ENCODE data around the gene OXLD1.

Gene OXLD1

GRCh38 chr17:81696218-81696941 lies 30.0 kb upstream of the OXLD1 start:
- H3K4me1 ChIP-seq (ENCODE audit: control insufficient read depth, insufficient read depth, low read length): peaks cover 3% of the 10 kb centered on the region
- H3K27ac ChIP-seq (ENCODE audit: low read depth, low read length): no peak overlapping the region
- peaks cover 64% of the 10 kb centered on the region for H3K36me3 ChIP-seq (ENCODE audit: control insufficient read depth, insufficient read depth, low read length)
- no peaks in the 10 kb centered on the region for H3K27me3 ChIP-seq (ENCODE audit: control insufficient read depth, insufficient read depth, low read length)
- no peak overlapping the region for H3K9ac ChIP-seq (ENCODE audit: low read length)
- no peak overlapping the region for H3K4me3 ChIP-seq (ENCODE audit: low read length)

DNA sequence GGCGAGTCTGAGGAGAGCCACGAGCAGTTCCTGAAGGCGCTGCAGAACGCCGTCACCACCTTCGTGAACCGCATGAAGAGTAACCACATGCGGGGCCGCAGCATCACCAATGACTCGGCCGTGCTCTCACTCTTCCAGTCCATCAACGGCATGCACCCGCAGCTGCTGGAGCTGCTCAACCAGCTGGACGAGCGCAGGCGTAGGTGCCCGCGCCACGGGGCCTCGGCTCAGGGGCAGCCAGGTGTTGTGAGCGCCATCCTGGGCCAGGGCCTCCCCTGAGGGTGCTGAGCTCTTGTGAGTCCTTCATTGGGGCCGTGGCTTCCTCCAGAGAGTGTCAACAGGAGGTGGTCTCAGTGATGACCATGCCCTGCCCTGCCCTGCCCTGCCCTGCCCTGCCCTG lies 29.4 kb upstream of the OXLD1 start:
- no peaks in the 10 kb centered on the region for H3K27me3 ChIP-seq (ENCODE audit: control insufficient read depth, insufficient read depth, low read length)
- peaks cover 64% of the 10 kb centered on the region for H3K36me3 ChIP-seq (ENCODE audit: control insufficient read depth, insufficient read depth, low read length)
- H3K4me3 ChIP-seq (ENCODE audit: low read length): no peak overlapping the region
- no peaks in the 10 kb centered on the region for H3K4me1 ChIP-seq (ENCODE audit: control insufficient read depth, insufficient read depth, low read length)
- no peak overlapping the region for H3K27ac ChIP-seq (ENCODE audit: low read depth, low read length)
- no peak overlapping the region for H3K9ac ChIP-seq (ENCODE audit: low read length)

- Histone ChIP-seq H3K4me3 (ENCODE audit: low read length) (no peak overlapping the region), H3K36me3 (ENCODE audit: control insufficient read depth, insufficient read depth, low read length) (peaks cover 65% of the 10 kb centered on the region)
Observed at GRCh38 chr17:81695211-81695610, 28.8 kb upstream of the OXLD1 start.

DNA sequence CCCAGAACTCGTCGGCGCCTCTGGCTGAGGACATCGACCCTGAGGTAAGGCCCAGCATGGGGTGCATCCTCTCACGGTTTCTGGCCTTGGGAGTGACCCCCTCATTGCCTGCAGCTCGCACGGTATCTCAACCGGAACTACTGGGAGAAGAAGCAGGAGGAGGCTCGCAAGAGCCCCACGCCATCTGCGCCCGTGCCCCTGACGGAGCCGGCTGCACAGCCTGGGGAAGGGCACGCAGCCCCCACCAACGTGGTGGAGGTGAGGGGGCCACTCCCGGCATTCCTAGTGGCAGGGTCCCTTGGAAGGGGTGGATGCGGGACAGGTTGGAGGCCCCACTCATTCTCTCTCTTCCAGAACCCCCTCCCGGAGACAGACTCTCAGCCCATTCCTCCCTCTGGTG lies 28.4 kb upstream of the OXLD1 start:
- no peak overlapping the region for H3K27ac ChIP-seq (ENCODE audit: low read depth, low read length)
- no peak overlapping the region for H3K9ac ChIP-seq (ENCODE audit: low read length)
- no peaks in the 10 kb centered on the region for H3K4me1 ChIP-seq (ENCODE audit: control insufficient read depth, insufficient read depth, low read length)
- no peak overlapping the region for H3K4me3 ChIP-seq (ENCODE audit: low read length)
- H3K36me3 ChIP-seq (ENCODE audit: control insufficient read depth, insufficient read depth, low read length): peaks cover 65% of the 10 kb centered on the region
- H3K27me3 ChIP-seq (ENCODE audit: control insufficient read depth, insufficient read depth, low read length): no peaks in the 10 kb centered on the region

More at GRCh38 chr17:81695211-81695610, 28.8 kb upstream of the OXLD1 start:
- H3K27ac ChIP-seq (ENCODE audit: low read depth, low read length): no peak overlapping the region
- H3K9ac ChIP-seq (ENCODE audit: low read length): no peak overlapping the region
- no peaks in the 10 kb centered on the region for H3K4me1 ChIP-seq (ENCODE audit: control insufficient read depth, insufficient read depth, low read length)
- no peaks in the 10 kb centered on the region for H3K27me3 ChIP-seq (ENCODE audit: control insufficient read depth, insufficient read depth, low read length)

DNA sequence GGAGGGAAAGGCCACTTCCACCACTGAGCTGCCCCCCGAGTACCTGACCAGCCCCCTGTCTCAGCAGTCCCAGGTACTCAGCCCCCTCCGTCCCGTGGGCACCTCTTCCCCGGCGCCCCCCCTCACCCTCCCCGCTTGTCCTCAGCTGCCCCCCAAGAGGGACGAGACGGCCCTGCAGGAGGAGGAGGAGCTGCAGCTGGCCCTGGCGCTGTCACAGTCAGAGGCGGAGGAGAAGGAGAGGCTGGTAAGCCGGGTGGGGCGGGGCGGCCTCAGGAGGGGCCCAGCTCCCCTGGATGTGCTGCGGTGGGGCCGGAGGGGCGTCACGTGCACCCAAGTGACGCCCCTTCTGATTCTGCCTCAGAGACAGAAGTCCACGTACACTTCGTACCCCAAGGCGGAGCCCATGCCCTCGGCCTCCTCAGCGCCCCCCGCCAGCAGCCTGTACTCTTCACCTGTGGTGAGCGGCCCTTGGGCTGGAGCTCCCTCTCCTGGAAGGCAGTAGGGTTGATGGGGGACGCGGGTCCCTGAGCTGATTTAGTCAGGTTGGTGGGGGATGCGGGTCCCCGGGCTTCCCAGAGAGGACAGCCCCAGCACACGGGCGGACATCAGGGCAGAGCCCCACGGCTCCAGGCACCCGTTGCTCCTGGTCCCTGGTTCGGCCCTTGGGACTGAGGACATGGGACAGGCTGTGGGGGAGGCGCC lies 27.3 kb upstream of the OXLD1 start:
- H3K36me3 ChIP-seq (ENCODE audit: control insufficient read depth, insufficient read depth, low read length): peaks cover 63% of the 10 kb centered on the region
- H3K27ac ChIP-seq (ENCODE audit: low read depth, low read length): no peak overlapping the region
- no peaks in the 10 kb centered on the region for H3K4me1 ChIP-seq (ENCODE audit: control insufficient read depth, insufficient read depth, low read length)
- no peak overlapping the region for H3K4me3 ChIP-seq (ENCODE audit: low read length)
- no peaks in the 10 kb centered on the region for H3K27me3 ChIP-seq (ENCODE audit: control insufficient read depth, insufficient read depth, low read length)
- H3K9ac ChIP-seq (ENCODE audit: low read length): no peak overlapping the region

DNA sequence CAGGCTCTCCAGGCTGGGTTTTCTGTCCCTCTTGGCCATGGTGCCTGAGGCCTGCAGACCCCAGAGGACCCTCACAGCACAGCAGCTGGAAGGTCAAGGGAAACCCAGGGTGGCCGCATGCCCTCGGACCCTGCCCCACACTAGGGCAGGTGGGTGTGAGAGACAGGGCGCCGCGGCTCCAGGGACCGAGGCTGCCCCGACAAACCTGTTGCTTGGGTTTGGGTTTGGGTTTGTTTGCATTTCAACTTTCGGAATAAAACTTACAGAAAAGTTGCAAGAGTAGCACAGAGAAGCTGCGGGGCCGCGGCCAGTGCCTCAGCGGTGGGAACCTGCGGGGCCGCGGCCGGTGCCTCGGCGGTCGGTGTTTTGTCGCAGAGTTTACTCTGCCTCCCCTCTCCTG lies 25.2 kb upstream of the OXLD1 start:
- H3K4me1 ChIP-seq (ENCODE audit: control insufficient read depth, insufficient read depth, low read length): no peaks in the 10 kb centered on the region
- no peak overlapping the region for H3K9ac ChIP-seq (ENCODE audit: low read length)
- no peak overlapping the region for H3K4me3 ChIP-seq (ENCODE audit: low read length)
- no peaks in the 10 kb centered on the region for H3K27me3 ChIP-seq (ENCODE audit: control insufficient read depth, insufficient read depth, low read length)
- H3K36me3 ChIP-seq (ENCODE audit: control insufficient read depth, insufficient read depth, low read length): peaks cover 57% of the 10 kb centered on the region
- no peak overlapping the region for H3K27ac ChIP-seq (ENCODE audit: low read depth, low read length)

DNA sequence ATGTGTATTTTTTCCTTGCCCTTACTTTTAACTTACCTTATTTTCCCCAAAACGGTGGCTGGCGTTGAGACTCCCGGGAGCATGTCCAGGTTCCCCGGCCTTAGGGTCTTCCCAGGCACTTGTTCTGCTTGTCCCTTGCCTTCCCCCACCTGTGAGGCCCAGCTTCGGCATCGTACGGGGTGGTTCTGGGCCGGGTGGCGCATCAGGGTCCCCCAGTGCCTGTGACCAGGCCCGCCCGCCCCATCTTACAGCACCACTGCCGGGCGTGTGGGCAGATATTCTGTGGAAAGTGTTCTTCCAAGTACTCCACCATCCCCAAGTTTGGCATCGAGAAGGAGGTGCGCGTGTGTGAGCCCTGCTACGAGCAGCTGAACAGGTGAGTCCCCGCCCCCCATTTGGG lies 24.8 kb upstream of the OXLD1 start:
- H3K27ac ChIP-seq (ENCODE audit: low read depth, low read length): no peak overlapping the region
- peaks cover 57% of the 10 kb centered on the region for H3K36me3 ChIP-seq (ENCODE audit: control insufficient read depth, insufficient read depth, low read length)
- H3K9ac ChIP-seq (ENCODE audit: low read length): no peak overlapping the region
- no peaks in the 10 kb centered on the region for H3K27me3 ChIP-seq (ENCODE audit: control insufficient read depth, insufficient read depth, low read length)
- H3K4me1 ChIP-seq (ENCODE audit: control insufficient read depth, insufficient read depth, low read length): no peaks in the 10 kb centered on the region
- H3K4me3 ChIP-seq (ENCODE audit: low read length): no peak overlapping the region

DNA sequence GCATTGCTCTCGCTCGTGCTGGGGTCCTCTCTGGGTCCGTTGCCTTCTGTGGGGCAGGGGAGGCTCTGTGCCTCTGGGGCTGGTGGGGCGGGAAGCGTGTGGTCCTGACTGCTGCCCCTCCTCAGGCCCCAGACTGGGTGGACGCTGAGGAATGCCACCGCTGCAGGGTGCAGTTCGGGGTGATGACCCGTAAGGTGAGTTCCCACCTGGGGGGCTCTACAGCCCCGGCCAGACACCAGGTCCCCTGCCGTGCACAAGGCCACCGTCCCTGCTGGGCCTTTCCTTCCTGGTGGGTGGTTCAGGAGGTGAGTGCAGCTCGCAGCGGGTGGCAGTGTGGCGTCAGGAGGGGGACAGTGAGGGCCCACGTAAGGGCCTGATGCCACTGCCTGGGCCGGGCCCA lies 24.1 kb upstream of the OXLD1 start:
- Histone ChIP-seq H3K27me3 (ENCODE audit: control insufficient read depth, insufficient read depth, low read length) (no peaks in the 10 kb centered on the region), H3K4me1 (ENCODE audit: control insufficient read depth, insufficient read depth, low read length) (peaks cover under 1% of the 10 kb centered on the region), H3K4me3 (ENCODE audit: low read length) (no peak overlapping the region), H3K9ac (ENCODE audit: low read length) (no peak overlapping the region), H3K36me3 (ENCODE audit: control insufficient read depth, insufficient read depth, low read length) (peaks cover 53% of the 10 kb centered on the region), H3K27ac (ENCODE audit: low read depth, low read length) (no peak overlapping the region)

DNA sequence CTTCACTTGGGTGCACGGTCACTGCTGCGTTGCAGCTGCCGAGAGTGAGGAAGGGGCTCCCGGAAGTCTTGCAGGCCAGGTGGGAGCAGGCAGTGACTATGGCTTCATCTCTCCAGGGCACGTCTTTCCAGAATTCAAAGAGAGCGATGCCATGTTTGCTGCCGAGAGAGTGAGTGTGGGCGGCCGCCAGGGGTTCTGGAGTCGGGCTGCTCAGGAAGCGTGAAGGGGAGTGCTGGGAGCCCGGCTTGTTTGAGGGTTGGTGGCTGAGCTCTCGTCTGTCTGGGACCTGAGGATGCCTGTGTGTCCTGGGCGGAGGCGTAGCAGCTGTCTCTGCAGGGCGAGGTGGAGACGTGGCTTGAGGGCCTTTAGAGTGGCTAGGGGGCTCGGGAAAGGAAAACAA lies 23.7 kb upstream of the OXLD1 start:
- Histone ChIP-seq H3K4me3 (ENCODE audit: low read length) (no peak overlapping the region), H3K27ac (ENCODE audit: low read depth, low read length) (no peak overlapping the region), H3K27me3 (ENCODE audit: control insufficient read depth, insufficient read depth, low read length) (no peaks in the 10 kb centered on the region), H3K36me3 (ENCODE audit: control insufficient read depth, insufficient read depth, low read length) (peaks cover 48% of the 10 kb centered on the region), H3K9ac (ENCODE audit: low read length) (no peak overlapping the region), H3K4me1 (ENCODE audit: control insufficient read depth, insufficient read depth, low read length) (peaks cover 6% of the 10 kb centered on the region)

- no peak overlapping the region for H3K4me3 ChIP-seq (ENCODE audit: low read length)
- H3K36me3 ChIP-seq (ENCODE audit: control insufficient read depth, insufficient read depth, low read length): peaks cover 37% of the 10 kb centered on the region
- H3K27me3 ChIP-seq (ENCODE audit: control insufficient read depth, insufficient read depth, low read length): no peaks in the 10 kb centered on the region
- H3K27ac ChIP-seq (ENCODE audit: low read depth, low read length): no peak overlapping the region
- H3K9ac ChIP-seq (ENCODE audit: low read length): no peak overlapping the region
- H3K4me1 ChIP-seq (ENCODE audit: control insufficient read depth, insufficient read depth, low read length): peaks cover 13% of the 10 kb centered on the region
Observed at GRCh38 chr17:81688616-81689015, 22.2 kb upstream of the OXLD1 start.

- no peak overlapping the region for H3K4me3 ChIP-seq (ENCODE audit: low read length)
- peaks cover 34% of the 10 kb centered on the region for H3K36me3 ChIP-seq (ENCODE audit: control insufficient read depth, insufficient read depth, low read length)
- H3K9ac ChIP-seq (ENCODE audit: low read length): no peak overlapping the region
- peaks cover 13% of the 10 kb centered on the region for H3K4me1 ChIP-seq (ENCODE audit: control insufficient read depth, insufficient read depth, low read length)
- H3K27me3 ChIP-seq (ENCODE audit: control insufficient read depth, insufficient read depth, low read length): no peaks in the 10 kb centered on the region
- no peak overlapping the region for H3K27ac ChIP-seq (ENCODE audit: low read depth, low read length)
Observed at GRCh38 chr17:81687770-81688541, 21.6 kb upstream of the OXLD1 start.

- peaks cover 17% of the 10 kb centered on the region for H3K4me1 ChIP-seq (ENCODE audit: control insufficient read depth, insufficient read depth, low read length)
- H3K27me3 ChIP-seq (ENCODE audit: control insufficient read depth, insufficient read depth, low read length): no peaks in the 10 kb centered on the region
- H3K9ac ChIP-seq (ENCODE audit: low read length): no peak overlapping the region
- H3K27ac ChIP-seq (ENCODE audit: low read depth, low read length): no peak overlapping the region
- no peak overlapping the region for H3K4me3 ChIP-seq (ENCODE audit: low read length)
- peaks cover 27% of the 10 kb centered on the region for H3K36me3 ChIP-seq (ENCODE audit: control insufficient read depth, insufficient read depth, low read length)
Observed at GRCh38 chr17:81686614-81687013, 20.2 kb upstream of the OXLD1 start.

Data from rectal smooth muscle tissue (tissue), 1 donor.